ENCODE measurements around the gene HELLS.

DNA sequence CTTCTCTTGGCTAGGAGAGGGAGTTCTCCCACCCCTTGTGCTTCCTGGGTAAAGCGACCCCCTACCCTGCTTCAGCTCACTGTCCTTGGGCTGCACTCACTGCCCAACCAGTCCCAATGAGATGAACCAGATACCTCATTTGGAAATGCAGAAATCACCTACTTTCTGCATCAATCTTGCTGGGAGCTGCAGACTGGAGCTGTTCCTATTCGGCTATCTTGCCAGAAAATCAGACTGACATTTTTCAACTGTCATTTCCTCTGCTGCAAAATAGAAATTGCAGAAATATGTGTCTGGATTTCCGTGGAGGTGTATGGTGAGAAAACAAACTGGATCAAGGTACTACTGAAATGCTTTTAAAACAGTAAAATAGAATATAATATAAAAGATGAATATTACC lies 95.0 kb downstream of the HELLS start:
- TF ChIP-seq POLR2A (IDR thresholded peaks at IDR 0.05): no peak
- TF ChIP-seq, protein P1, sequence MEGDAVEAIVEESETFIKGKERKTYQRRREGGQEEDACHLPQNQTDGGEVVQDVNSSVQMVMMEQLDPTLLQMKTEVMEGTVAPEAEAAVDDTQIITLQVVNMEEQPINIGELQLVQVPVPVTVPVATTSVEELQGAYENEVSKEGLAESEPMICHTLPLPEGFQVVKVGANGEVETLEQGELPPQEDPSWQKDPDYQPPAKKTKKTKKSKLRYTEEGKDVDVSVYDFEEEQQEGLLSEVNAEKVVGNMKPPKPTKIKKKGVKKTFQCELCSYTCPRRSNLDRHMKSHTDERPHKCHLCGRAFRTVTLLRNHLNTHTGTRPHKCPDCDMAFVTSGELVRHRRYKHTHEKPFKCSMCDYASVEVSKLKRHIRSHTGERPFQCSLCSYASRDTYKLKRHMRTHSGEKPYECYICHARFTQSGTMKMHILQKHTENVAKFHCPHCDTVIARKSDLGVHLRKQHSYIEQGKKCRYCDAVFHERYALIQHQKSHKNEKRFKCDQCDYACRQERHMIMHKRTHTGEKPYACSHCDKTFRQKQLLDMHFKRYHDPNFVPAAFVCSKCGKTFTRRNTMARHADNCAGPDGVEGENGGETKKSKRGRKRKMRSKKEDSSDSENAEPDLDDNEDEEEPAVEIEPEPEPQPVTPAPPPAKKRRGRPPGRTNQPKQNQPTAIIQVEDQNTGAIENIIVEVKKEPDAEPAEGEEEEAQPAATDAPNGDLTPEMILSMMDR (IDR thresholded peaks at IDR 0.05 in 8 of 11, conservative IDR thresholded peaks at IDR 0.05 in 3 of 11): no peak

All from spleen (tissue), 7 donors.